Endothelial cell of umbilical vein (primary cell): Measurements from ENCODE around the gene MT3.

ENCODE experiments used
- EZH2 ChIP-seq: IDR thresholded peaks from 2 replicates; pipeline ENCODE4 v1.6.1; 2012; ENCODE audit warnings: borderline replicate concordance, low read depth, mild to moderate bottlenecking, moderate library complexity, low read length, inconsistent platforms; ENCODE audit not compliant: severe bottlenecking
- JUN ChIP-seq: IDR thresholded peaks from 2 replicates; pipeline ENCODE4 v1.6.1; 2011; ENCODE audit warnings: borderline replicate concordance, low read depth; ENCODE audit not compliant: insufficient read length, insufficient read depth
- MYC ChIP-seq: IDR thresholded peaks from one replicate; pipeline ENCODE4 v1.6.1; 2011; ENCODE audit warnings: mild to moderate bottlenecking, low read depth, low read length
- POLR2A ChIP-seq: IDR thresholded peaks from 2 replicates; pipeline ENCODE4 v1.6.1; 2012; ENCODE audit warnings: low read depth, mild to moderate bottlenecking, control low read depth, low read length
- POLR2AphosphoS5 ChIP-seq: IDR thresholded peaks from 2 replicates; pipeline ENCODE4 v1.6.1; 2012; ENCODE audit warnings: low read depth, mild to moderate bottlenecking, control low read depth, low read length, moderate library complexity; ENCODE audit not compliant: insufficient read depth
- TF ChIP-seq, protein P1 (sequence below), 2 donors: IDR thresholded peaks; 1 replicate in 1 of 2; 2 replicates in 1 of 2; pipeline ENCODE4 v1.5.1; 2011; ENCODE audit warnings: low read length in 2 of 2, mild to moderate bottlenecking in 2 of 2, moderate library complexity in 2 of 2, control low read depth in 1 of 2, inconsistent platforms in 1 of 2, low read depth in 1 of 2; ENCODE audit not compliant: insufficient read depth in 1 of 2; ENCODE audit errors: extremely low read depth in 1 of 2

DNA sequence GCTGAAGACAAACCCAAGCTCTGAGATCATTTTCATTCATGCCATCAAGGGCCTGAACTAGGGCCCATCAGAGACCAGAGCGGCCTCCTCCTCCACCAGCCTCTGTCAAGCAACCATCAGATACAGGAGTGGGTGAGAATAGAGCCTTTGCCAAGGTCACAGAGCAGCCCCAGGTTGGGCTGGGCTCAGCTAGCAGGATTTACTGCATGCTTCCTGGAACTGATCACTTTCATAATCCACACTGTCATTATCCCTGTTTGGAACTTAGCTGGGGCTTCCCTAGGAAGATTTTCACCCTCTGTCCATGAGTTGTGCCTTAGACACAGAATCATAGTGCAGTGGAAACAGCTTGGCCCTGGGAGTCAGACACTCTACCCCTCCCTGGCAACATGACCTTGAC, 19.4 kb upstream of the MT3 start:
- TF ChIP-seq JUN (no peak), EZH2 (no peak), MYC (no peak), POLR2A (no peak), POLR2AphosphoS5 (no peak)
- TF ChIP-seq, protein P1, sequence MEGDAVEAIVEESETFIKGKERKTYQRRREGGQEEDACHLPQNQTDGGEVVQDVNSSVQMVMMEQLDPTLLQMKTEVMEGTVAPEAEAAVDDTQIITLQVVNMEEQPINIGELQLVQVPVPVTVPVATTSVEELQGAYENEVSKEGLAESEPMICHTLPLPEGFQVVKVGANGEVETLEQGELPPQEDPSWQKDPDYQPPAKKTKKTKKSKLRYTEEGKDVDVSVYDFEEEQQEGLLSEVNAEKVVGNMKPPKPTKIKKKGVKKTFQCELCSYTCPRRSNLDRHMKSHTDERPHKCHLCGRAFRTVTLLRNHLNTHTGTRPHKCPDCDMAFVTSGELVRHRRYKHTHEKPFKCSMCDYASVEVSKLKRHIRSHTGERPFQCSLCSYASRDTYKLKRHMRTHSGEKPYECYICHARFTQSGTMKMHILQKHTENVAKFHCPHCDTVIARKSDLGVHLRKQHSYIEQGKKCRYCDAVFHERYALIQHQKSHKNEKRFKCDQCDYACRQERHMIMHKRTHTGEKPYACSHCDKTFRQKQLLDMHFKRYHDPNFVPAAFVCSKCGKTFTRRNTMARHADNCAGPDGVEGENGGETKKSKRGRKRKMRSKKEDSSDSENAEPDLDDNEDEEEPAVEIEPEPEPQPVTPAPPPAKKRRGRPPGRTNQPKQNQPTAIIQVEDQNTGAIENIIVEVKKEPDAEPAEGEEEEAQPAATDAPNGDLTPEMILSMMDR (IDR thresholded peaks at IDR 0.05; ENCODE audit: extremely low read depth in 1 of 2, insufficient read depth in 1 of 2, low read depth in 1 of 2, low read length in 2 of 2), result no peak
